Mucosa of descending colon (tissue), 3 donors: ENCODE data around the gene TIMM23. TPM values are rescaled to one million over a fixed set of nuclear protein-coding genes. Genes with fewer than 3 reads are reported as not detected.

Experiments used
- ATAC-seq: fragments of 200-7000 bp; cut with Tn5 transposase; one replicate; pipeline ENCODE4 v1.9.1; 2020; ENCODE audit warnings: mild to moderate bottlenecking, moderate library complexity
- DNase-seq, 3 donors: peaks; one replicate each; pipeline ENCODE4 v3.0.0-alpha.2; 2020
- H3K36me3 ChIP-seq: fragments of 200-600 bp; one replicate; pipeline ENCODE4 v1.8.0; 2021; ENCODE audit warnings: low read depth, mild to moderate bottlenecking
- H3K4me1 ChIP-seq: fragments of 200-600 bp; one replicate; pipeline ENCODE4 v1.8.0; 2021; ENCODE audit warnings: low read depth, mild to moderate bottlenecking
- H3K4me3 ChIP-seq: fragments of 200-600 bp; one replicate; pipeline ENCODE4 v1.8.0; 2021; ENCODE audit warnings: mild to moderate bottlenecking
- H3K9me3 ChIP-seq: fragments of 200-600 bp; one replicate; pipeline ENCODE4 v1.8.0; 2021; ENCODE audit warnings: mild to moderate bottlenecking
- intact Hi-C, 2 donors: fragments of 100-400 bp; cut with DNase I in 1 of 2; cut with micrococcal nuclease in 1 of 2; formaldehyde crosslinking; loops; one replicate each; pipeline versions ENCODE4 v1.11.0 to v1.11.1; 2022; cut with DNase I, micrococcal nuclease
- total RNA-seq, 3 donors: library from RNA; stranded (reverse); fragmentation: NEBNext Ultra II Directional in 2 of 3; extraction: Animal tissue kit (Norgen Biotek cat#: 25700) in 2 of 3; gene quantifications; one replicate each; pipeline versions ENCODE4 v1.2.1 to v1.2.4, GENCODE V29; 2021 to 2023
- TF ChIP-seq, protein P1 (sequence below): fragments of 200-600 bp; IDR thresholded peaks from one replicate; pipeline ENCODE4 v1.8.0; 2022; ENCODE audit warnings: antibody characterized with exemption, mild to moderate bottlenecking
- donor health status: DM: no; HTN: no; CAD: no; lungs with moderate emphysema.
- donor health status: DM: no; HTN: no; CAD: no.
- donor health status: DM: no; HTN: yes; CAD: no.

The TIMM23 gene
- total RNA-seq, 3 donors from 2014 or later, result 39.5 to 47.9 (median 47.6) TPM

GRCh38 chr10:46022978-46023702, 50.9 kb downstream of the TIMM23 start:
- peak; percentile 97 for ATAC-seq
- Histone ChIP-seq H3K9me3 (no peaks in the 10 kb centered on the region), H3K4me1 (peaks cover 74% of the 10 kb centered on the region), H3K36me3 (no peaks in the 10 kb centered on the region), H3K4me3 (peak overlapping the region; percentile 20)
- peak; percentile 91 to 95 (median 93) for DNase-seq
- intact Hi-C loops, result no loop called here
- TF ChIP-seq, protein P1, sequence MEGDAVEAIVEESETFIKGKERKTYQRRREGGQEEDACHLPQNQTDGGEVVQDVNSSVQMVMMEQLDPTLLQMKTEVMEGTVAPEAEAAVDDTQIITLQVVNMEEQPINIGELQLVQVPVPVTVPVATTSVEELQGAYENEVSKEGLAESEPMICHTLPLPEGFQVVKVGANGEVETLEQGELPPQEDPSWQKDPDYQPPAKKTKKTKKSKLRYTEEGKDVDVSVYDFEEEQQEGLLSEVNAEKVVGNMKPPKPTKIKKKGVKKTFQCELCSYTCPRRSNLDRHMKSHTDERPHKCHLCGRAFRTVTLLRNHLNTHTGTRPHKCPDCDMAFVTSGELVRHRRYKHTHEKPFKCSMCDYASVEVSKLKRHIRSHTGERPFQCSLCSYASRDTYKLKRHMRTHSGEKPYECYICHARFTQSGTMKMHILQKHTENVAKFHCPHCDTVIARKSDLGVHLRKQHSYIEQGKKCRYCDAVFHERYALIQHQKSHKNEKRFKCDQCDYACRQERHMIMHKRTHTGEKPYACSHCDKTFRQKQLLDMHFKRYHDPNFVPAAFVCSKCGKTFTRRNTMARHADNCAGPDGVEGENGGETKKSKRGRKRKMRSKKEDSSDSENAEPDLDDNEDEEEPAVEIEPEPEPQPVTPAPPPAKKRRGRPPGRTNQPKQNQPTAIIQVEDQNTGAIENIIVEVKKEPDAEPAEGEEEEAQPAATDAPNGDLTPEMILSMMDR, result no peak

DNA sequence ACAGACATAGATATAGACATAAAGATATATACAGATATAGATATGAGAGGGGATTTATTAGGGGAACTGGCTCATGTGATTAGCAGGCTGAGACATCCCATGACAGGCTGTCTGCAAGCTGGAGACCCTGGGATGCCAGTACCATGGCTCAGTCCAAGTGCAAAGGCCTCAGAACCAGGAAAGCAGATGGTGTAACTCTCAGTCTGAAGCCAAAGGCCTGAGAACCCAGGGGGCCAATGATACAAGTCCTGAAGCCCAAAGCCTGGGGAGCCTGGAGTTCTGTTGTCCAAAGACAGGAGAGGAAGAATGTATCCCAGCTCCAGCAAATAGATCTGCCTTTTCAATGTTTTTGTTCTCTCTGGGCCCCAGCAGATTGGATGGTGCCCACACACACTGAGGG, 52.7 kb downstream of the TIMM23 start:
- no peaks in the 10 kb centered on the region for H3K9me3 ChIP-seq
- intact Hi-C loops, result no loop called here
- peaks cover 80% of the 10 kb centered on the region for H3K4me1 ChIP-seq
- H3K36me3 ChIP-seq, result no peaks in the 10 kb centered on the region
- no peak overlapping the region for H3K4me3 ChIP-seq
- TF ChIP-seq, protein P1, result no peak
- DNase-seq (no peak), ATAC-seq (no peak)

DNA sequence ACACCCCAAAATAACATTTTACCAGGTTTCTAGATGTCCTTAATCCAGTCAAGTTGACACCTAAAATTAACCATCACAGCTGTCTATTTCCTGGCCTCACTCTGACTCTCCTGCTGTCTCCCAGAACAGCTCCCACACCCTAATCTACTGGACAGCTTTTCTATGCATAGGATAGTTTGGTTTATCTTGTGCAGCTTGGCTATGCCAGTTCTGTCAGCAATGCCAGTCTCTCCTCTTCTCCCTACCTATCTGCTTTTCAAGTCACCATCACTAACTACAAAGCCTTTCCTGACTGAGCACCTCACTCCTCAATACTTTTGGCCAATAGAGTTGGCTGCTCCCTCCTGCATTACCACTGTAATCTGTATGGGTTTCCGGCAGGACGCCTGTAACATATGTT, 53.1 kb downstream of the TIMM23 start:
- peaks cover 75% of the 10 kb centered on the region for H3K4me1 ChIP-seq
- H3K4me3 ChIP-seq, result no peak overlapping the region
- TF ChIP-seq, protein P1, result no peak
- H3K36me3 ChIP-seq, result no peaks in the 10 kb centered on the region
- no peaks in the 10 kb centered on the region for H3K9me3 ChIP-seq
- intact Hi-C loops, result no loop called here
- DNase-seq (no peak), ATAC-seq (no peak)

GRCh38 chr10:46026106-46026505, 53.8 kb downstream of the TIMM23 start:
- no peaks in the 10 kb centered on the region for H3K36me3 ChIP-seq
- DNase-seq (no peak), ATAC-seq (no peak)
- no peaks in the 10 kb centered on the region for H3K9me3 ChIP-seq
- no peak overlapping the region for H3K4me3 ChIP-seq
- intact Hi-C loops, result no loop called here
- H3K4me1 ChIP-seq, result peaks cover 75% of the 10 kb centered on the region
- TF ChIP-seq, protein P1, result no peak

DNA sequence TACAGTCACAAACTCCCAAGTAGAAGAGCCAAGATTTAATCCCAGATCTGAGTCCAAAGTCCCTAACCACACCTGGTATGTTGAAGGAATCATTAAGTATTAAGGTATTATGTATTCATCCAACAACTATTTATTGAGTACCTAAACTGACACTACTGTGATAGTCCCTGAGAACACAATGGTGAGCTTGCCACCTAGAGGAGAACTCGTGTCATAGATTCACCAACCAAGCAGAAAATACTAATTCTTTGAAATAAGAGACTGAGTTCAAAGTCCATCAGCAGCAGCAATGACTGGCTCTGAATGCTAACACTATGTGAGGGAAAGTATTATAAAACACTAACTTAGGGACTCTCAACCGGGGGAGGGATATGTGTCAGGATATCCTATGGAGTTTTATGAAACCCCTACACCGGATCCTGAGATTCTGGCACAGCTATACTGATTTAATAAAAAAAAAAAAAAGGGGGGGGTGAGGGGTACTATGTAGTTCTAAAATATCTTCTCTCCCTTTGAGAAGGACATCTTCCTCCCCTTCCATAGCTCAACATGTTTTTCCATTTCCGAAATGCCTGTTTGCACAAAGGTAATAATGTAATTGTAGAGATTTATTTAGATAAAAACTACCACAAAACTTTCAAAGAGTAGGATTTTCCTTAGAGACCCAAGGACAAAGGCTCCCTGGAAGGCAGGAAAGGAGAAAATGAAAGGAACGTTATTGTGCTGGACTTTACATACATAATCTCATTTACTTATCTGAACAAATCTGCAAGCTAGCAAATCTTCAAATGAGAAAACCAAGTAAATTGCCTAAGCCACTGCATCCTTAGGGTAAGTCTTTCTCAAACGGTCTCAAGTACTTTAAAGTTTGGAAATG, 56.5 kb downstream of the TIMM23 start:
- intact Hi-C loops, result no loop called here
- H3K36me3 ChIP-seq, result no peaks in the 10 kb centered on the region
- peak; percentile 70 for ATAC-seq

More for the DNA sequence above, 56.5 kb downstream of the TIMM23 start:
- DNase-seq, result peak in 1 of 3 donors; percentile 54
- H3K9me3 ChIP-seq, result no peaks in the 10 kb centered on the region
- H3K4me3 ChIP-seq, result no peak overlapping the region
- peaks cover 56% of the 10 kb centered on the region for H3K4me1 ChIP-seq
- TF ChIP-seq, protein P1, result peak; percentile 48
